Fibroblast of lung (primary cell): ENCODE data around the gene IL17RD.

Experiments used
- CTCF ChIP-seq, 2 donors: IDR thresholded peaks in 1 of 2; conservative IDR thresholded peaks in 1 of 2; 1 replicate in 1 of 2; 2 replicates in 1 of 2; pipeline ENCODE4 v1.5.1; 2011 to 2012; ENCODE audit warnings: low read length in 2 of 2, control low read depth in 1 of 2, inconsistent platforms in 1 of 2, low read depth in 1 of 2, mild to moderate bottlenecking in 1 of 2
- EZH2 ChIP-seq: IDR thresholded peaks from 2 replicates; pipeline ENCODE4 v1.5.1; 2012; ENCODE audit warnings: low read length, control low read depth, mild to moderate bottlenecking; ENCODE audit errors: missing control alignments

DNA sequence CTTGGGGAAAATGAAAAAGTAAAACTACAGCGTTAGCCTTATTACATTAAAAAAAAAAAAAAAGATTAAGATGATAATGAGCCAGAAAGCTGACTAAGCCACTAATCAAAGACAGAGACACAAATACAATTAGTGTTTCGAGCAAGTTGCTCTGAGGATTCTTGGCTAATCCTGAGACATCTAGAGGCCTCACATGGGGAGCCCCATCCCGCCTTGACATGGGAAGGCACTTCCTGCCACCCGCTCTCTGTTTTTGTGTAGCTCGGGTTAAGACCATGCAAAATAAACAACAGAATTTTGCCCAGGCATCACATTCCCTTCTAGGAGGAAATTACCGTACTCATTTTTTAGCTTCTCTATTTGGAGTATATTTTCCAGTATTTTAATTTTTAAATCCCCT, 19.4 kb upstream of the IL17RD start:
- TF ChIP-seq EZH2 (no peak), CTCF (conservative IDR thresholded peaks at IDR 0.05 in 1 of 2, IDR thresholded peaks at IDR 0.05 in 1 of 2; ENCODE audit: low read depth in 1 of 2, low read length in 2 of 2) (no peak)
